GM18519 (cell line): ENCODE results near the gene HOXA7.

Experiments
- ATAC-seq: cut with Tn5 transposase; IDR thresholded peaks from one replicate; pipeline ENCODE4 v1.9.1; 2021; ENCODE audit warnings: mild to moderate bottlenecking, moderate library complexity; ENCODE audit not compliant: unreplicated experiment, low FRiP score

Gene HOXA7

DNA sequence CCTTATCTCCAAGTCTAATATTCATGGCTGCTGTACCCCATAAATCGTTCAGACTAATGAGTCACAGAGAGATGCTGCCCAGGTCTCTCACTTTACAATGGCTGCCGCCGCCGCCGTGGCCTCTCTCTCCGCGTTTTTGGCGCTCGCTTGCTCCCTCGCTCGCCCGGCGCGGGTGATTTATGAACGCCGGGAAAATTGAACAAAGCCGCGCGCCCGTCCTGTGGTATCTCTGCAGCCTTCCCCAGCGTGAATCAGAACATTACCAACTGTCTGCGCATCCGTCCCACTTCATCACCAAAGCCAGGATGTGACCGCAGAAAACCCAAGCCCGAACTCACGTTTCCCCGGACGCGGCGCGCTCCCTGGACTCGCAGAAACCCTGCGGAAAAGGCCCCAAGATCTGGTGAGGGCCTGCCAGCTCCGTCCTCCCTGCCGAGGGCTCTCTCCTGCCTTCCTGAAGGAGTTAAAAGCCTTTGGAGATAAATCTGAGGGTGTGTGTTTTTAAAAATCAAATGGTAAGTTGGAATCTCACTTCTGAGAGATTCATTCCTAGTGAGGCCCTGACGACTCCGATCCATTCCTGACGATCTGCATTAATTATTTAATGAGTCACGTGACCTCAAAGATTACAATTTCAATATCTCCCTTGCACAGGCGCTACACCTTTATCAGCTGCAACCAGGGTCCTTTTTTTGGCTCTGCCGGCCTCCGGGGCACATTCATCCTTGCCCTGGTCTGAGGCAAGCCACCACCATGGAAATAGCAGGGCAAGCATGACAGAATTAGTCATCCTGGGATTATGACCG lies 32.2 kb downstream of the HOXA7 start:
- no peak for ATAC-seq

DNA sequence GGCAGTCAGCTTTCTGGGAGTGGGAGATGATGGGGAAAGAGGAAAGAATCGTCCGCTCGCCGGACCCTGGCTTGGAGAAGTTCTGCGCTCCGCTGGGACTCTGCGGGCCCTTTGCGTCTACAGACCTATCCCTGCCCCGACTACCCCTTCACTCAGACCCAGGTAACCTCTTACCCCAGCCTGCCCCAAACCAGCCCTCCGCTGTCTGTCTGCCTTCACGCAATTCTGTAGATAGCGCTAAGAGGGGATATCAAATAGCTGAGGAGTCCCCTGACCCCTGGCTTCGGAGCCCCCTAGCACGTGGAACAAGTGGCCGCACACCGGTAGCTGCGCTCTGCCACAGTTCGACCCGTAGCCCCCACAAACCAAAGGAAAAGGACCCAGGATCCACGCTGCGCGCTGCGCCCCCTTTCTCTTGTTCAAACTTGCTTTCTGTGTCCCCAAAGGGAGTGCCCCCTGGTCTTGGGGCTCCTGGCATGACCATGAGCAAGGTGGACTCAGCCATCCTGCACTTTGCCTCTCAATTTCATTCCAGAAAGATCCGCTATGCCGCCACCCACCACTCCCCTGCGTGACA lies 32.9 kb downstream of the HOXA7 start:
- no peak for ATAC-seq

DNA sequence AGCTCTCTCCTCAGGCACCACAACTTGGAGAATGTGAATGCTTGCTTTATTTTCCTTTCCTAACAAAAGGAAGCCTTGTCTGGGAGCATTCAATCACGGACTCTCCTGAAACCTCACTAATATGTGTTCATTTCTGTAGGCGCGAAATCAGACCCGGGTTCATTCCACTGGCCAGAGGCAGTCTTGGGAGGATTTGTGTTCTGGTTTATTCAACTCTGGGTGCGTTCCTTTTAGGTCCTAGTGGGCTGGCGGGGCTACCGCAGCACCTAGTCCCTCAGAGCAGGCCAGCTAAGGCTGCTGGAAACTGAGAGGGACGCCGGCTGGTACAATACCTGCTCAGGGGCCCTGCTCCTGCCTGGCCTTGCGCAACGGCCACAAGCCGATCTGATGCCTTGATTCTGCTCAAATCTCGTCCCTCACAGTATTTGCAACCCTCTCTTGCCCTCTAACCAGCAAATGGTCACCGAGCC lies 33.4 kb downstream of the HOXA7 start:
- no peak for ATAC-seq

DNA sequence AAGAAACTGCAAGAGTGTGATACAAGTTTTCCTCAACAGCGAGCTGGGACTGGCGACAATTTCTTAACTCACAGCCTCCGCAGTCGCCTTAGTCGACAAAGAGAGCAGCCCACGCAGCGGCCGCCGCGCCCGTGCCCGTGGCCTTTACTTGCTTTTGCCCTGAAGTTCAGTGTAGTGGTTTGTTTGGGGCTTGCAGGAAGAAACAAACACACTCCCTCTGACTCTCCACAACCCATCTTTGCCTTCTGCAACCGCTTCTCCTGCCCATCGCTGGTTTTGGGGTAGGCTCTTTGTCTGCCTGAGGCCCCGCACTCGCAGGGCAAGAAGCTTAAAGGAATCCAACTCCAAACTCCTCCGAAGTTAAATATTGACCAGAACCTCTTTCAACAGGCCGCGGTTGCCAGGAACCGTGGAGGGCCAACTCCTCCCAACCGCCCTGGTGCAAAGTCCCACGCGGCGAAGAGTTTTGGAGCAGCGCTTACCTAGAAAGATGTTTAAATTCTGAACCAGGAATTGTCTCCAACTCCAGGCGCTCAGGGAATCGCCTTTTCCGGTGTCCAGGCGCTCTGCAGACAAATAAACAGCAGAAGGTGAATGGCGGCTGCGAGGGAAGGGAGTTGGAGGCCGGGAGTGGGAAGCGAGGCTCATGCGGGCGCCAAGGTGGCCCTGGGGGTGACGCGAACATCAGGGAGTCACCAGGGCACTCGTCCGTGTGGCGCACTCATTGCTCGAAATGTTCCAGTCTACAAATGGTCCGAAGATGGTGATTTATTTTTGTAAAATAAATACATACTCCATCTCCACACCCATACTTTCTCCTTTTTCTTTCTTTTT lies 34.2 kb downstream of the HOXA7 start:
- no peak for ATAC-seq

DNA sequence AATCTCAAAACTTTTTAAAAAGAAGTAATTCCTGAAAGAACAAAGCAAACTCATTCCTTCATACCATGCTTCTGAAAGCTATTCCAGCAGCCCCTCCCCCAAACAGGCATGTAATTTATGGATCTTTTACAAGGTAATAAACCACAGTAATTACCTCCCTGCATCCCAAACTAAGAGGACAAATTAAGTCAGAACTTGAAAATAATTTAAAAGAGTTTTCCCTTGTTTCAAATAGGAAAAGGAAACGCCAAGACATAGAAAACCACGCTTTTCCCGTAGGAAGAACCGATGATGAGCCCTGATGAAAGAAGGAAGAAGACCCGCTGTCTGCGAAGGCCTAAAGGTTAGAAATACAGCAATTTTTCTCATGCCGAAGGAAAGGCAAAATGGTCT lies 34.8 kb downstream of the HOXA7 start:
- no peak for ATAC-seq

DNA sequence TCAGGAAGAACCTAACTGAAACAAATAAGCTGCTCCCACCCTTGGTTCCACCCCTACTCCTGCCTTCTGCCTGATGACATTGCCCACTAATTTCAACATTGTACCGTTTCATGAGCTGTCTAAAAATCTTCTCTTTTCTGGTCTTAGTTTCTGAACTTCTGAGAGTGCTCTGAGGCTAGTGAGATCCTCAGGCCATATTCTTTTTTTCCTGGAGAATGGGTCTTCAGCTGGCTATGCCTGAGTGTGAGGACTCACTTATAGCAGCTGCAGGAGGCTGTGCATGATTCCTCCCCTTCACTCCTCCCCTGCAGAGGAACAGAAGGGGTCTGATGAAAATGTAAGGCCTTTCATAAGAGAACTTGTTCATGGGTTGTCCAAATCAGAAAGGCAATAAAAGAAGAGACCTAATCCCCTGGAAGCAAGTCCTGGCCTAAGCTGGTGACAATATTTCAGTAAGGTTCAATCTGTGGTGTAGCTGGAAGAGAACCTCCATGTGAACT lies 37.0 kb downstream of the HOXA7 start:
- no peak for ATAC-seq

DNA sequence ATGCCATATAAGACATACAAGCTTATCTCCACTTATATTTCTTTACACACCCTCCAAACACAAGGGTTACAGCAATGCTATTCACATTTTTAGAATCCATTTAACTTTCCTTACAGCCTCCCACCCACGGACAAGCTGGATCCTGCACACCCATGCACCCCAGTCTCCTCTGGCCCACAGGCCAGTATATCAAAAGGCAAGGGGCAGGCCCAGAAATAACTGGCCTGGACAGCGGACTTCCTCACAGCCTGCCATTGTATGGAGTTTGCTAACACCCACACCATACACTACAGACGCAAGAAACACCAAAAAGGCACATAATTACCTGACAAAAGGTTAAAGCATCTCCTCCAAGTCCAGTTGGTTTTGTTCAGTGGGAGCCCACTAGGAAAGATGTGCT lies 37.9 kb downstream of the HOXA7 start:
- ATAC-seq = no peak

DNA sequence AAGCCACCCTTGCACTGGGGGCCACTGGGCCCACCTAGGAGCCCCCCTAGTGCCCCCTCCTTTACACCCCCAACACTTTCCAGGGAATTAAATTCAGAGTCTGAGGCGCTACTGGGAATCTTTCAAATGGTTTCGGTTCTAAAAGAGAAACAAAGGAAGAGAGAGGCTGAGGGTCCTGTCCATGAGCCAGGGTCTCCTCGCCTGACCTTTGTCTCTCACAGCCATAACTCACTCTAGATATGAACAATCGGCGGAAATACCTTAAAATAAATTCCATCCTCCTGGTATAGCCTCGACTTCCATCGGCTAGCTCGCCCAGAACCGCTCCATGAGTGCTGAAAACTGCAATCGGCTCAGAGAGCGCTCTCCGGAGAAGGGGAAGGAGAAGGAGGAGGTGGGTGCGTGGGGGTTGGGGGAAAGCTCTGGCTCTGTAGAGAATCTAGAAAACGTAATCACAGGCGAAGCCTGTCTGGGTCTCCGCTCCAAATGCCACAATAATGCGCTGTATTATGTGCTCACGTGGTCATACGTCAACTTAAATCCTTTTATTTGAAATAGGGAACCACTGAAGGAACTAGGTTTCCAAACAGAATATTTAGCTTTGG lies 38.5 kb downstream of the HOXA7 start:
- ATAC-seq = no peak

DNA sequence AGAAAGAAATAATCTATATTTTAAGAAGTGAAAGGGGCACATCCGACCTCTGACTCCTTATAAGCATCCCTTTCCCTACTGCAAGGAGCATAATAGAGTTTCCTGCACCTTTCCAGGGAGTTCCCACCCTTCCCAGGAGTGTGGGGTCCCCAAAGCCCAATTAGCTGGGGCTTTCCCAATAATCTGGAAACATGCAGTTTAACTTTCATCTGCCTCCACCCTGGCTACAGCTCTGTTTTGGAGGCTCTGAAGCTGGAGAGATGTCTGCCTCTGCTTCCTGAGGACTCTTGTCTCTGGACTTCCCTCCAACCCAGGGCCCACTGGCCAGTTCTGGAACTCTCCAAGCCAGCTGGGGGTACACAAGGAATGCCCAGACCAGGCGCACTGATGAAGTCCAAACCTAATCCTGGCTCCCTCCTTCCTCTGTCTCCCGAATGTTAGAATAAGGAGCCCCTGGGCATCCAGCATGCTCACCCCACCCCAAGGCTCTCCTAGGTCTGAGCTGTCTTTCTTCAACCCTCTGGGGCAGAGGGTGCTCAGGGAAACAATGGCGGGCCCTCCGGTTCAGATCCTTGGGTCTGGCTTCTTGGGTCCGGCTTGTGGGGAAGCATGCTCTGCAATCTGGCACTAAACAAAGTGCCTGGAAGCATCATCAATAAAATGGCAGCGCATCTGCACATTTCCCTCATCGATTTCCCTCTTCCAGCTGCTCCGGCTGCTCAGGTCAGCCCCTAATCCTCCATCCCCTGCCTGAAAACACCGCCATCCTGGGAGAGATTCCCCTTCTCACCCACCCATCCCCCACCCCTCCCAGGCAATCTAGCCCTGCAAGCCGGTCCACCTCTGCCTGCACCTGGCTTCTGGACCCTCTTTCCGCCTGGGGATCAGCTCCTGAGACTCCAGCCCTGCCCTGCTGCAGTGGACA lies 39.3 kb downstream of the HOXA7 start:
- ATAC-seq = no peak

DNA sequence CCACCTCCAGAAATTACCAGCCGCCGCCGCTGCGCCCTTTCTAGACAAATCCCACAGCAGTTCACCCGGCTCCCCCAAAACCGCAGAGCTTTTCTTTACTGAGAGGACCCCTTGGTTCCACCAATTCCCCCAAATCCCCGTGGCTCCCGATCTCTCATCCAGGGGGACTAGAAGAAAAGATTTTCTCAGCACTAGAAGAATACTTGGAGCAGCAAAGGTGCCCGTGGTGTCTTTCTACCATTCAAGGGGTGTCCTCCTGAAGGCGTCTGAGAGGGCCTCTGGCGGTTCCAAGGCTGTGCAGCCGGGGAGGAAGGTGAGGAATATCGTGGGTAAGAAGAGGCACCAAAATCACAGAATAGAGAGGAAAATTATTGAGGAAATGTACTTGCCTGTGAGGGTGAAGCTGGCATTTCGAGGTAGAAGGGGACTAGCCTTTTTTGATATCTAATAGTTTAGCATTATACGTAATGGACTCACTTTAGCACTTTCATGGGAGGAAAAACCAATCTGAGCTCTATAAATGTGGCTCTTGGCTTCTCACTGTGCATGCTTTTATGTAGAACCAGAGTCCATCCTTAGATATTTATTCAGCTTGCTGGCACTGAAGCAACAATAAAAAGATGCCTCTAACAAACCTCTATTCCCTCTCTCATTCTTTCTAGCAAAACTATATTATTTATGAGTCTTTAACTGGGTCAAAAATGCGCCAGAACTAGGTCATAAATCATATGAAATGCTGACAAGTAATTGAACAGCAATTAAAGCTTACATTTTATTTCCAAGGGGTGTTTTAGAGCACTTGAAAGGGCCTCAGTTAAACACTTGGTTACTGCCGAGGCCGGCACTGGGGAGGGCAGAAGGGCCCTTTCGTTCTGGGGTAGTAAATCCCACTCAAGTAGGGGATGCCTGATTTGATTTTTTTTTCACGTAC lies 40.2 kb downstream of the HOXA7 start:
- ATAC-seq = no peak

DNA sequence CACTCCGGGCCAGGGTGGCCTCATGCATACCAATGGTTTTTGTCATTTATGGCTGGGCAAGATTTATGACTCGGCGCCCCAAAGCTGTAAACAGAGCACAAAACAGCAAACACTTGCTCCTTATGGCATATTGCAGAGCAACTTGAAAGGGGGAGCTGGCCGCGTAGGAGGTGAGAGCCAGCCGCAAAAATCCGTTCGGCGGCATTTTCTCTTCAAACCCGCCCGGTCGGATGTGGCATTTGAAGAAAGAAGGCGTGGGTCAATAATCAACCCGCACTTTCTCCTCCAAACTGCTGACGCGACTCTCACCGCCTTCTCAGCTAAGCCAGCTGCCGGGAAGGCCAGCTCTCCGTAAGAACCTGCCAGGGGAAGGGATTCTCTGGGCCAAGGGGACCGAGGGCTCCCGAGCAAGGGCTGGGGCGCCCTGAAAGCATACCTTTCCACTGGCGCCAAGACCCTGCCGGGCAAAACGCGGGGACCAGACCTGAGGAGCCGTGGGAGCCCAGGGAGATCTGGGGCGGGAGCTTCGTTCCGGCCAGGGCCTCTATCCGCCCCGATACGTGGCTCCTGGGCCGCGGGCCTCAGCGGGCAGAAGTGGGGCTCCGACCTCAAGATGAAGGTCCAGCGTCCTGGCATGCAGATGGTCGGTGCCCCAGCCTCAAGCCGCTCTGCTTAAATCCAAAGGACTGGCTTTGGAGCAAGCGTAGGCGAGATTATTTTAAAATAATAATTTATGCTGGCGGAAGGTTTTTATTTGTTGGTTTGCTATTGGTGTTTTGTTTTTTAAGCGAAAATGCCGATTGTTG lies 41.1 kb downstream of the HOXA7 start:
- no peak for ATAC-seq

DNA sequence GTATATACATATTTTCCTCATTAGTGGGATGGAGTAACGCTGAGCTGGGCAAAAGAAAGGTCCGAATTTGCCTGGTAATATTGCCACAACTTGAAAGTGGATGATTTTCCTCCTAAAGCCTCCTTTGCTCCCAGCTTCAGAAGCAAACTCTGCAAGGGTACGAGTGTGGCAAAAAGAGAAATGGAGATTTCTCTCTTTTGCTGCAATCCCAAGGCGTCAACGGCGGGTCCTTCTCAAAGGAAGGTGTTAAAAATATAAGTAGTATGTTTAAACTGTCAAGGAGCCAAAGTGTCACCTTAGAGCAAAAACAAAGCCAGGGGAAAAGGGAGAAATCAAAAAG lies 41.6 kb downstream of the HOXA7 start:
- ATAC-seq = no peak

DNA sequence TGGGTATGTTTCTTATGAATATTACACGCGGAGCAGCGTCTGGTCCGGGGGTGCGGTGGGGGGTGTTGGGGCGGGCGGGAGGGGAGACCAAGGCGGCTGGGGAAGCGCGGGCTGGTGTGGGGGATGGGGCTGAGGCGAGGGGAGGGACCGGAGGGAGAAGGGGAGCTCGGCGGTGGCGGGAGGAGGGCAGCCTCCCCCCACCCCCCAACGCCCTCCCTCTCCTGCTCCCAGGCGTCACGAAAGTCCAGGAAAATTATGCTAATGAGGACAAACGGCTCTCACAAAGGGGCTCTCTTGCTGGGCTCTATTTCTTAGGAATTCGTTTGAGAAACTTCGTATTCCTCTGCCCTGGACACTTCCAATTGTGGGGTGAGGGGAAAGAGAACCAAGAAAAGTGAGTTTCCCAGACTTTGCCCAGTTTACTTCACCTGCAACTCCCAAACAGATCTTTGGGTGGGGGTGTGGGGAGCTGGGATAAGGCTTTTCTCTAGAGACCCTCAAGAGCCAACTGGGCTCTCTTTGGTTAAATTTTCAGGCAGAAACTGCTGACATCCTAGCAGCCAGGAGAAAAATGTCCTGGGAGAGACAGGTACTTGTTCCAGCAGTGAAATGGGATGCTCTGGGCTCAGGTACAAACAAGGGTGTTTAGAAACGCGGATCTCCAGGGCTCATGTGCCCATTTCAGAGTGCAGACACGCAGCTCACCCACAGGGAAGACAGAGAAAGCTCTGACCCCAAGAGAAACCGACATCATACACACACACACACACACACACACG lies 42.3 kb downstream of the HOXA7 start:
- ATAC-seq = no peak

DNA sequence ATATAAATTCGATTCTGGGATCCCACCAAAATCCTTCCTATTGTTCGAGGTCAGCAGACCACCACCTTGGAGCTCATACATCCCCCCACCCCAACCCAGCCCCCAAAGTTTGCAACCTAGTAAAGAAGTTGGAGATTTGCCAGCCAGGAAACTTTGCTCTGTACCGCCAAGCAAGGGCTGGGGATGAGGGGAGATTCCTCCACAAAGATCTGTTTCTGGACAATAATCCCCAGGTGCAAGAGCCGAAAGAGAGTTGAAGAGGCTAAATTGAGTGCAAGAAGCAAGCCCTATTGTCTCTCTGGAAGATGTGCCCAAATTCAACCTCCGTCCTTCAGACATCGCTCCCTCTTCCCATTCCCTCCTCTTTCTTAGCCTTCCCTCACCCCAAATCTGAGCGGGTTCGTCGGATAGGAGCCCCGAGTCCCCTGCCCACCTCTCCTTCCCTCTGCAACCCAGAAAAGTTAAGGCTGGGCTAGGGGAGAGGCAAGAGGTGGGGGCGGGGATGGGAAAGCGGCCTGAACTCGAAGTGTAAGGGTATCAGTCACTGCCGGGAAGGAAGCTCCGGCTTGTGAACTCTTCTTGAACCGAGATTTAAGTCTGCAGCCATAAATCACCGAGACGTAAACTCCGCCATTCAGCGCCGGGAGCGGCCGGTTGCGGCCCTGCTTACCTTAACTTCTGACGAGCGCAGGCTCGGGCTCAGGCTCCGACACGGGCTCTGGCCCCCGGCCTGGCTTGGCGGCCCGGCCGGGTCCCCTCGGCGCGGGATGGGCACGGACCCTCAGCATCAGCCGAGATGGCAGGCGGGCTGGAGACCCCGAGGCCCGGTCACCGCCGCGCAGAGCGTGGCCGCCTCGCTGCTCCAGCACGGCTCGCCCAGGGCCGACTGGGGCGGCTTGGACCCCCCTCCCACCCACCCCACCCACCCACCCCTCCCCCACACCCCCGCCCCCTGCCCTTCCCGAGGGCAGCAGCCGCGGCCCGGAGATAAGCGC lies 43.2 kb downstream of the HOXA7 start:
- no peak for ATAC-seq

DNA sequence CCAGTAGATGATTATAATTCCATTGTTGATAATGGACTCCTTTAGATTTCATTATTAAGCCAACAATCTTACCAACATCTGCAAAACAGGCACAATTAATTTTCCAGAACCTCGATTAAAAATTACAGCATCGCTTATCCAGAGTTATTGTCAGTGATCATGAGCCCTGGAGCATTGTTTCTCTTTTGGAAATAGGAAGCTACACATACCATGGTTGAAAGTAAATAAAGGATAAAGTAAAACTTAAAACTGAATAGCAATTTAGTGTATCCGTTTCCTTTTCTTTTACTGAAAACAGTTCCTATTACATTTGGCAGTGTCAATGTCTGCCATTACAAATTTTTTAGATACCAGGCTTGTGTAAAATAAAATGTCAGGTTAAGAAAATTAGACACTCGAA lies 44.1 kb downstream of the HOXA7 start:
- ATAC-seq = no peak

DNA sequence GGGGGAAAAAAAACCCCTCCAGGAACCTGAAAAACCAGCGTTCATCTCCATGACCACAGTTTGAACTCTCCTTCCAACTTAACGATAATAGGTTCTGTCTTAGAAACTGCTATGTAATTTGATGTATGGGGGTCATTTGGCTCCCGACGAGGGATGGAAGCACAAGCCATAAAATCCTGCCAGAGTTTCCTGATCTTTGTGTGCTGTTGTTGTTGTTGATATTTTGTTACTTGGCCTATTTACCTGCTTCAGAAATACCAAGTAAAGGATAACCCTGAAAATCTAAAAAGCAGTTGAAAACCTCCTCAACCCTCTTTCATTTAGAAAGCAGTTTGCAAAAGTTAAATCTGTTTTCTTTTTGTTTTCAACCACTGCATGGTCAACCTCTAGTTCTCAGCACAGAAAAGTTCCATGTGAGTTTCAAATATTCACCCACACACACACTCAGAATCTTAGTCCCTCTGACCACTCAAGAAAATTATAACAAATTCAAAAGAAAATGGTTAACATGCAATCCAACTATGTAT lies 44.7 kb downstream of the HOXA7 start:
- no peak for ATAC-seq
